Nephron progenitor cell (in vitro differentiated cells): ENCODE results near the gene VSNL1.
A peak's percentile ranks its signal among the peaks of the same experiment; 100 is the strongest.

ENCODE experiments used
- DNase-seq: peaks from one replicate; pipeline ENCODE4 v3.0.0; 2021
- H3K27ac Mint-ChIP-seq: 2 replicates; pipeline ENCODE4 v1.8.0; 2021; ENCODE audit warnings: mild to moderate bottlenecking, moderate library complexity, mixed read lengths
- H3K27me3 Mint-ChIP-seq: 2 replicates; pipeline ENCODE4 v1.8.0; 2021; ENCODE audit warnings: mild to moderate bottlenecking, low read depth, mixed read lengths; ENCODE audit not compliant: poor library complexity
- H3K36me3 Mint-ChIP-seq: 2 replicates; pipeline ENCODE4 v1.8.0; 2021; ENCODE audit warnings: low read depth, mixed read lengths
- H3K4me1 Mint-ChIP-seq: 2 replicates; pipeline ENCODE4 v1.8.0; 2021; ENCODE audit warnings: mixed read lengths
- H3K4me3 Mint-ChIP-seq: 2 replicates; pipeline ENCODE4 v1.8.0; 2021; ENCODE audit warnings: mild to moderate bottlenecking, moderate library complexity, mixed read lengths
- H3K9me3 Mint-ChIP-seq: 2 replicates; pipeline ENCODE4 v1.8.0; 2021; ENCODE audit warnings: mild to moderate bottlenecking, moderate library complexity, mixed read lengths
- TF ChIP-seq, protein P1 (sequence below): fragments of 200-600 bp; sonication (generic); IDR thresholded peaks from 2 replicates; pipeline ENCODE4 v1.5.0; 2021; ENCODE audit warnings: antibody characterized with exemption

The VSNL1 gene

DNA sequence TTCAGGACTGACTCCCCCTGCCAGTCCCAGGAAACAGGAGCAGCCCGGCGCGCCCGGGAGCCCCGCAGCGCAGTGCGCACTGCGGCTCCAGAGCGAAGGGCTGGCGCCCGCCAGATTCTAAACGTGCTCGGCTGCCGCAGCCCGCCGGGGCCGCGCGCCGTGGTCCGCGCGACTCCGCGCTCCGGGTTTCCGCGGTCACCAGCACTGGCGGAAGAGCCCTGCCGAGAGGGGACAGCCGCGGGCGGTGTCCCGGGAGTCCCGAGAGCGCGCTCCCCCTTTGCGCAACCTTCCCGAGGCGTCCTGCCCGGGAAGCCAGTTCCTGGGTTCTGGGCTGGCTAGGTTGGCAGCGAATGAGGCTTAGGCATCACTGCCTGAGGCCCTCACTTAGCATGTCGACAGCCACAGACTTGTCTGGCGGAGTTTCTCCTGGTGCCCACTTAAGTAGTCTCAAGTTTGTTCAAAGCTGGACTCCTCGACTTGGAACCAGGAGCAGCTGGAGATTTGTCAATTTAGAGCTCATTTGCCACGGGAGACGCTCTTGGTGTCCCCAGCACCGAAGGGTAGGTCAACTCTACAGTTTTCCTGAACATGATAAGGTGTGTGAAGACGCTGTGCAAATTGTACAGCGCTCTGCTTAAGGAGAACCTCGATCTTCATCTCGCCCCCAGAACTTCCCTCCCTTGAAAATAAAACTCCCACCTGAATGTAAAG lies 1.5 kb upstream of the VSNL1 start:
- H3K9me3 Mint-ChIP-seq, result no peaks in the 10 kb centered on the region
- H3K27ac Mint-ChIP-seq, result no peak overlapping the region
- no peaks in the 10 kb centered on the region for H3K36me3 Mint-ChIP-seq
- H3K4me3 Mint-ChIP-seq, result peak overlapping the region; percentile 90
- H3K27me3 Mint-ChIP-seq, result peaks cover 59% of the 10 kb centered on the region
- peaks cover 43% of the 10 kb centered on the region for H3K4me1 Mint-ChIP-seq
- peak; percentile 78 for DNase-seq
- TF ChIP-seq, protein P1, sequence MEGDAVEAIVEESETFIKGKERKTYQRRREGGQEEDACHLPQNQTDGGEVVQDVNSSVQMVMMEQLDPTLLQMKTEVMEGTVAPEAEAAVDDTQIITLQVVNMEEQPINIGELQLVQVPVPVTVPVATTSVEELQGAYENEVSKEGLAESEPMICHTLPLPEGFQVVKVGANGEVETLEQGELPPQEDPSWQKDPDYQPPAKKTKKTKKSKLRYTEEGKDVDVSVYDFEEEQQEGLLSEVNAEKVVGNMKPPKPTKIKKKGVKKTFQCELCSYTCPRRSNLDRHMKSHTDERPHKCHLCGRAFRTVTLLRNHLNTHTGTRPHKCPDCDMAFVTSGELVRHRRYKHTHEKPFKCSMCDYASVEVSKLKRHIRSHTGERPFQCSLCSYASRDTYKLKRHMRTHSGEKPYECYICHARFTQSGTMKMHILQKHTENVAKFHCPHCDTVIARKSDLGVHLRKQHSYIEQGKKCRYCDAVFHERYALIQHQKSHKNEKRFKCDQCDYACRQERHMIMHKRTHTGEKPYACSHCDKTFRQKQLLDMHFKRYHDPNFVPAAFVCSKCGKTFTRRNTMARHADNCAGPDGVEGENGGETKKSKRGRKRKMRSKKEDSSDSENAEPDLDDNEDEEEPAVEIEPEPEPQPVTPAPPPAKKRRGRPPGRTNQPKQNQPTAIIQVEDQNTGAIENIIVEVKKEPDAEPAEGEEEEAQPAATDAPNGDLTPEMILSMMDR, result no peak

DNA sequence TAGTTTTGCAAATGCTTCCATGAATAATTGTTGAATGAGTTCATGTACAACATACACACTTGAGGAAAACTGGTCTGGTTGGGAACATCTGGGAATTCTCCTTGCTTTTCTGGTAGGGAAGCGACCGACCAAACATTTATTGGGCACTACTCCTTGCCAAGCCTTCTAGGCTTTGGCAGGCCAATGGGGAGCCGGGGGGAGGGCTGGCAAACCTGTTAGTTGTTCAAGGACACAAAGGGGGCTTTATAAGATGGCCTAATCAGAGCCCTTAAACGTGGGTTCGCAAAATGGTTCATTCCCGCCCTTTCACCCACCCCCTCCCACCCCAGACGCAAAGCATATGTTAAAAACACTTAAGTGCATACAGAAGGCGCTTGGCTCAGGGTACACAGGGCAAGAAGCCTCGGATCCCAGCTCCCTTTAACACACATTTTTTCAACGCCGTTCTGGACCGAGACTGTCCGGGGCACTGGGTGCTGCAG lies 844 bp upstream of the VSNL1 start:
- Mint-ChIP-seq H3K27ac (no peak overlapping the region), H3K4me3 (peak overlapping the region; percentile 88), H3K4me1 (peaks cover 47% of the 10 kb centered on the region), H3K27me3 (peaks cover 65% of the 10 kb centered on the region), H3K36me3 (no peaks in the 10 kb centered on the region), H3K9me3 (no peaks in the 10 kb centered on the region)
- TF ChIP-seq, protein P1, result no peak
- peak; percentile 21 for DNase-seq

DNA sequence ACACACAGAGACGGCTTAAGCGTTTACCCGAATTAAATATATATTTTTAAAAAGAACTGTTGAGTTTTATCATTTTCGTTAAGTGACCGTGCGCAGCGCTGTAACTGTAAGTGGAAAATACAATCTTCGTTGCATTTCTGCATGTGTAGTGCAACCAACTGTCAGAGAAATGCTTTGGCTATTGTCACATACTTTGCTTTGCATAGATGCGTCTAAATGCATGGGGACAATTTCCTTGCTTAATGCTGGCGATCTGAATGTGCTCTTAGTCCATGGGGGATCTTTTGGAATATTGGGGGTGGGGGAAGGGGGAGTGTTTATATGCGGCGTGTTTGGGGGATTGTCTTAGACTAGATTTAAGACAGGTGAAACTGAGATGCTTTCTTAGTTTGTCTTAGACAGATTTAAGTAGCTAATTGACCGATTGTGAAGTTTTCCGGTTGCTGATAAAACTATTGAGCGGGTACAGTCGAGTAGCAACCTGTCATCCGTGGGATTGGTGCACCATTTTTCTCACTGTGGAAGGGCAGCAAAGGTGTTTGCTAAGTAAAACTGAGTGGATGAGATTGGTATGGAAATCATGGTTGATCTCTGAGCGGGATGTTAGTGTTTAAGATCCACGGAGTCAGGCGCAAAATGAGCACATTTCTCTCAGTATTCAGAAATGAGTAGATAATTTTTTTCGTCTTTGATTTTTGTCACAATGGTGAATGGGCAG lies 476 bp downstream of the VSNL1 start:
- Mint-ChIP-seq H3K4me1 (peaks cover 47% of the 10 kb centered on the region), H3K9me3 (no peaks in the 10 kb centered on the region)
- no peak for DNase-seq

DNA sequence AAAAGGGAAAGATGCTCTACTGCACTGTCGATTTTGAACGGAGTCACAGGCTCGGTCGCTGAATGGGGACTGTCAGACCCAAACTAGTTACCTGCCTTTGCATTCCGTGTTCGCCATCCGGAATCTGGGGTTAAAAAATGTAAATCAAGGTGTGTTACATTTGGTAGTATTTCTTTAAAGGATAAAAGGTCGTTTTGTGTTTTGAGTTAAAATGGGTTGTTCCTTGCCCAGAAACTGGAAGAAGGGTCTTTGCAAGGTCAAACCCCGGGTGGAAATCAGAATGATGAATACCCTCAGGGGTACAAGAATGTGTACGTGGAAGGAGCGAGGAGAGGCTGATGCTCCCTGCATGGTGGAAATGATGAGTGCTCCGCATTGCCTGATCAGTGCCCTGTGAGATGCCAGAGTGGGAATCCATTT lies 1.0 kb downstream of the VSNL1 start:
- no peak overlapping the region for H3K27ac Mint-ChIP-seq
- peak overlapping the region; percentile 88 for H3K4me3 Mint-ChIP-seq
- TF ChIP-seq, protein P1, result no peak
- H3K36me3 Mint-ChIP-seq, result no peaks in the 10 kb centered on the region
- H3K4me1 Mint-ChIP-seq, result peaks cover 47% of the 10 kb centered on the region
- DNase-seq, result no peak
- H3K27me3 Mint-ChIP-seq, result peaks cover 63% of the 10 kb centered on the region
- H3K9me3 Mint-ChIP-seq, result no peaks in the 10 kb centered on the region

More for the DNA sequence above, 476 bp downstream of the VSNL1 start:
- TF ChIP-seq, protein P1, result no peak
- no peaks in the 10 kb centered on the region for H3K36me3 Mint-ChIP-seq
- peak overlapping the region; percentile 88 for H3K4me3 Mint-ChIP-seq
- peak overlapping the region; percentile 84 for H3K27ac Mint-ChIP-seq
- H3K27me3 Mint-ChIP-seq, result peaks cover 66% of the 10 kb centered on the region

DNA sequence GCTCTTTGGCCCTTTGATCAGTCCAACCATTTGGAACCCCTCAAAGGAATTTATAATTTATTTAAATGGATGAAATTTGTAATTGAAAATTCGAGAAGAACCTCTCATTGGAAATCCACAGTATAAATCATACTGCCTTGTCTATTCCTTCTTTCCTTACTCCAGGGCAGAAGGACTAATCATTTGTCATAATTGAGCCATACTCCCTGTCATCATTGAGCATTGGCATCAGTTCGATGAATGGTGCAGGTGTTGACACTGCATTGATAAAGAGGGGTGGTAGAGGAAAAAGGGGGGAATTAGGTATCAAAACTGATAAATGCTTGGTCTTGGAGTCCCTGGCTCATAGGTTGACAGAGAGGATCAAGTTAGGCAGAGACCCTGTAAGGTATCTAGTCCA lies 2.0 kb downstream of the VSNL1 start:
- Mint-ChIP-seq H3K27me3 (peaks cover 58% of the 10 kb centered on the region), H3K4me1 (peaks cover 46% of the 10 kb centered on the region), H3K9me3 (no peaks in the 10 kb centered on the region), H3K4me3 (no peak overlapping the region), H3K27ac (no peak overlapping the region), H3K36me3 (no peaks in the 10 kb centered on the region)
- no peak for DNase-seq
- TF ChIP-seq, protein P1, result no peak
